GM19043 (cell line): ENCODE measurements around the gene GDF10.

Experiments used
- ATAC-seq: cut with Tn5 transposase; IDR thresholded peaks from one replicate; pipeline ENCODE4 v1.9.1; 2021; ENCODE audit warnings: low read depth; ENCODE audit not compliant: unreplicated experiment

The GDF10 gene

GRCh38 chr10:47299611-47300428, at the start of gene GDF10:
Gene GDF10 (plus strand): TSS chr10:47300197. CDS start chr10:47300652, 455 bp downstream.
- no peak for ATAC-seq

DNA sequence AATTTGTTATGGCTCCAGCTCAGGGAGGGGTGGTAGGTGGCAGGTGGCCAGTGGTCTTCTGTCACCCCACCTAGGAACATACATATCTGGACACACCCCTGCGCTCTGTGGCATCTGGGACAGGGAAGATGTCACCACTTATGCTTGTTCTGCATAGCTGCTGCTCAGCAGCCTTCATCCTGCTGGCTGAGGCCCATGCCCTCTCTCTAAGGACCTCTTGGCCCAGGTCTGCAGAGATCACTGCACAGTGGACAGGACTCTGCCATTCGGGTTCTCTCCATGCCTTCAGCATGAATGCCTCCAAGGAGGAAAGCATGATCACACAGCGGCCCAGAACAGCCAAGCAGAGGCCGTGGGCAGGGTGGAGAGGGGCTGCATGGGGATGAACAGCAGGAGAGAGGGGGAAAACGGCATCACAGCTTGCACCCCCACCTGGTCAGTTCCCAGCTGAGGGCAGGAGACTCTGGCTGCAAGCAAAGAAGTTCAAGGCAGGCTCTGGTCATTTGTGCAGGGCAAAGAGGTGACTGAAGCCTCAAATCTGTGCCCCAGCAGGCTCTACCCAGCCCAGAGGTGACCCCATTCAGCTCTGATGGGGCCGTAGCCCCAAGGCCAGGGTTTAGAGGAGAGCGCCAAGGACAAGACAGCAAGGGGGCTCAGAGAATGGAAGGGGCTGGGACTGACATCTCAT, 47.8 kb upstream of the GDF10 start:
- no peak for ATAC-seq

DNA sequence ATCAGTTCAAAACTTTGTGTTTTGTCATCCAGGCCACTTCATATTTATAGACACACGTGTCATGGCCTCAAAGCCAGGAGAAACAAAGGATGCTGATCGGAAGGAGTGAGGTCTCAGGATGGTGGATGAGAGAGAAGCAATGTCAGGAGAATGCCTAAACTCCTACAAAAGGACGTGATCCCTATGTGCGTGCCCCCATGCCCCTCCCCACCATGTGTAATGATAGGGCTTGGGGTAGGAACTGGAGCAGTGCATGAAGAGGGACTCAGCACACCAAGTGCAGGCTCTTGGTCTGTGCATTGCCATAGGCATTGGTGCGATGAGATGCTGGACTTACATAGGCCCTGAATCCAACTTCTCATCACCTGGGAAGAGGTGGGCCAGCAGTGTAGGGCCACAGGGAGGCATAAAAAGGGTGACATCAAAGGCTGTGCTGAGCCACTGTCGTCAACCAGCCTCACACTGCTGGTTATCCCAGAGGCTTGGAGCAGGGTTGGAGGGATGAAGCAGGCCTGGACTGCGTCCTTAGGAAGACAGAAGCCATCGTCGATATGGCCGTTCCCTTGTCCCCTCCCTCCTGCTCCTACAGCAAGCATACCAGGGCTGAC, 46.9 kb upstream of the GDF10 start:
- ATAC-seq: no peak

DNA sequence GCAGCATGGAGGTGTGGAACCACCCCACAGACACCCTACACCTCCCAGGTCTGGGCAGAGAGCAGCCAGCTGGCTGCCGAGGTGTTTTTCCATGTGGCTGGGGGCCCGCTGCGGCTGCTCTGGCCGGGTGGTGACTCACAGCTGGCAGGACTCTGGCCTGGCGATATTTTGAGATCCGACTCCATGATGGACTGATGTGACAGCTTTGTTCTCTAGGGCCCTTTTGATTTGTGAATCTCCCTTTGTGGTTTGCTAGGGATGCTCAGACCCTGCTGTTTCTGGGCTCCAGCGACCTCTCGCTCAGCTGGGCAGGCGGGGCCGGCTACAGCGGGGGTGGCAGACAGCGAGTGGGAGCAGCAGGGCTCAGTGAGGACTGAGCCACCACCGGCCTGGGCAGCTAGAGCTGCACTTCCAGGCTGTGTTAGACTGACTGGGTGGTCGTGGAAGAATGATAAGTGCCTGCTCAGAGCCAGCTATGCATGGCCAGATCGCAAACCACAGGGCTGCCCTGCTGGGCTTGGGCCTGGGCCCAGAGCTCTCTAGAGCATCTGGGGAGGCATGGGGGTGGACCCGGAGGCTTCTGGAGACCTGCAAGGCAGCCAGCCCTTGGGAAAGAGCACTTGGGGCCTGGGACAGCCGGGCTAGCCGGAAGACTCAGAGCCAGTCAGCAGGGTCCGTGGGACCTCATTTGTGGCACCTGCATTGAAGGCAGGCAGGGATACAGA, 46.2 kb upstream of the GDF10 start:
- ATAC-seq: no peak

GRCh38 chr10:47254611-47255010, 45.4 kb upstream of the GDF10 start:
- ATAC-seq: no peak

GRCh38 chr10:47255033-47255813, 44.8 kb upstream of the GDF10 start:
- ATAC-seq: no peak

GRCh38 chr10:47255866-47256265, 44.1 kb upstream of the GDF10 start:
- no peak for ATAC-seq

GRCh38 chr10:47256751-47257336, 43.2 kb upstream of the GDF10 start:
- no peak for ATAC-seq

- ATAC-seq: peak; percentile 31
Measured at GRCh38 chr10:47257396-47258120, 42.4 kb upstream of the GDF10 start.

GRCh38 chr10:47258921-47259320, 41.1 kb upstream of the GDF10 start:
- ATAC-seq: no peak

DNA sequence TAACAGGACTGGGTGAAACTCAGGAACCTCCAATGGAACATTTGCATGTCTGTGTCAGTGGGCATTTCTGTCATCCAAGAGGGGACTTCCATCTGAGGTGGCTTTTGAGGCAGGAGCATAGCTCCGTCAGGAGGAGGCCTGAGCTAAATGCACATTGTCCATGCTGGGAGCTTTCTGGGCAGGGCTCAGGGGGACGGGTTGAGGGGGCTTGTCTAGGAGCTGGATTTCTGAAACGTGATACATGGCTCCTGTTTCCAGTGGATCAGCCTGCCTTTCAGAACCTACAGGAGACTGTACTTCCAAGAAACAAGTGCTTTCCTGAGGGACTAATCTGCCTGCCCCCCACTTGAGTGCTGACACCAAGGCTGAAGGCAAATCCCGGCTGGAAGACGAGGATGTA, 40.5 kb upstream of the GDF10 start:
- ATAC-seq: no peak

DNA sequence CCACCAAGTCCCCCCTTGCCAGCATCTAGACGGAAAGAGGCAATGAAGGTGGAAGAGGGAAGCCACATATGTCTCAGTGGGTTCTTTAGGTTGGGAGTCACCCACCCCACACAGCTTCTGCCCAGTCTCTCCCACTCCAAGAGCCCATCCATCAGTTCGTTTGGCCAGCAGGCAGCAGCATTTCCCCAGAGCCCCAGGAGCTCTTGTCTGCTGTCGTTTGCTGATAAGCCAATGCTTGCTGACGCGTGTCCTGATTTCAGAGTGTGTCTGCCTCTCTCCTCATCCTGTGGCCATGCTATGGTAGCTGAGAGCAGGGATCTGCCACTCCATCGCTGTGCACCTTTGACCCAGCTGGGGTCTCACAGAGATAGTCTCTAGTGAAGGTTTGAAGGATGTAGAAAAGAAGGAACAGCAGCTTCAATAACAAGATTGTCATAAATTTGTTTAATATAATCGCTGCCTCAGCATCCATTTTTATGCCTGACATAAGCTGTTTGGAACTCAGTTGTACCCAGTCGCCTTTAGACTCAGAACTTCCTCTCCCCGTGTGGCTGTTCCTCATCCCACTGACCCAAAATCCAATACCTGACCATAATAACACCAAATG, 39.4 kb upstream of the GDF10 start:
- peak; percentile 8 for ATAC-seq

GRCh38 chr10:47261121-47261520, 38.9 kb upstream of the GDF10 start:
- peak; percentile 97 for ATAC-seq

DNA sequence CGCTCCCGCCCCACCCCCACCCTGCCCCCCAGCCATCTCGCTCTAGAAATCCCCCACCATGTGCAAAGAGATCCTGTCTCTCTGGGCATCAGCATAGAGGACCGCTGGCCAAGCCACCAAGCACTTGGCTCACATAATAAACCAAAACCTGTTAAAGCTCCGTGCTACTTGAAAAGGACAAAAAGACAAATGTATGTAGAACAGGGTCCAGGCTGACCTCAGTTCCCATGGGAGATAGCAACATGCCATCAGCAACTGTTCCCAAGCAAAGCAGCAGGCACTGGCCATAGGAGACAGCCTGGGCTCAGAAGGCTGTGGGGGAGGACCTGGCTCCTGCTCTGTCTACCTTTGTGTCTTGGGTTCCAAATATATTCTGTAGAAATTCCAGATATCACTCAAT, 38.4 kb upstream of the GDF10 start:
- ATAC-seq: no peak

DNA sequence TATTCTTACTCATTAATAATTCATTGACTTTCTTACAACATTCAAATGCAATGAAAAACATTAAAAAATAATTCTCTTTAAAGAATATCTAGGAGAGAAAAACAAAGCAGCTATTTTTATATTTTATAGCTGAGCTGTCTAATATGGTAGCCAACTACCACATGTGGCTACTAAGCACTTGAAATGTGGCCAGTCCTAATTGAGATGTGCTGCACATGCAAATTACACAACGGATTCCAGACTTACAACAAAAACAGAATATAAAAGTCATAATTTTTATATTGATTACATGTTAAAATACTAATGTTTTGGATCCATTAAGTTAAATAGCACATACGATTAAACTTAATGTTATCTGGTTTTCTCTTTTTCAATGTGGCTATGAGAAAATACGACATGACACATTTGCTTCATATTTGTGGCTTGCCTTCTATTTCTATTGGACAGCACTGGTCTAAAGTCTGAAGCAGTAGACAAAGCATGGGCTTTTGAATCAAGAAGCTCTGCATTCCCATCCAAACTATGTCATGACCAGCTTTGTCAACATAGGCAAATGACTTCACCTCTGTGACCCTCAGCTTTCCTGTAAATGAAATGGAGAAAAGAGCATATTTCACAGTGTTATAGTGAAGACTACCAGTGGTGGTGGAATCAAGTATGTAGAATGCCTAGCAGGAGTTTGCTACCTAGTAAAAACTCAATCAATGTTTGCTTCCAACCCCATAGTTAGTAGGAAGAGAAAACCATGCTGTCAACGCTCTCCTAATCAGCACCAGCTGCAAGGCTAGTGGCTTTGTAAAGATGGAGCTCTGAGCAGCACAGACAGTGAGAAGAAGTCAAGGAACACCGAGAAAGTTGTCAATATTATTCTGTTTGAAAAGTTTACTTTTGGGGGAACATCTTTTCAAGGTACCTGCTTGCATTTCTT, 37.1 kb upstream of the GDF10 start:
- no peak for ATAC-seq

DNA sequence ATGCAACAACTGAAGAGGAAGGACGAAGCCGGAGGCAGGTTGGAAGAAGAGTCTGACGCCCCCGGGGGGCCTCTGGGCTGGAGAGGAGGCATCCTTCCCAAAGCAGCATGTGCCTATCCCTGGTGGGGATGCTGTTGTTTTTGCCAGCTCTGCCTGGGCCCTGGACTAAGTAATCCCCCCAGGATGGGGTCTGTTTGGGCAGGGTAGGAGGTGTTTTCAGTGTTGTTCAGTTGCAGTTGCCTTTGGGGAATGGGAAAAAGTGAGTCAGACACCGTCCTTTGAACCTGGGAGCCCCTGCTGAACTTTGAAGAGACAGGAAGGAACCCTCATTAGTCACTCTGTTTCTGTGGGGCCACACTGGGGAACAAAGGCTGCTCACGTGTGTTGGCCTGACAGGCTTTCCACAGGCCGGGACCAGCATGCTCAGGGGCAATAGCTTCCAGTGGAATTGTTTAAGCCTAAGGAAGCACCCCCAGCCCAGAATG, 35.2 kb upstream of the GDF10 start:
- ATAC-seq: no peak

GRCh38 chr10:47266602-47267001, 33.4 kb upstream of the GDF10 start:
- no peak for ATAC-seq

- ATAC-seq: no peak
Measured at GRCh38 chr10:47268696-47269095, 31.3 kb upstream of the GDF10 start.
